ENCODE data around the gene NCKIPSD.

NCKIPSD gene

GRCh38 chr3:48696156-48696555 lies 10.4 kb upstream of the NCKIPSD start:
- DNase-seq, result no peak

- no peak for DNase-seq
These were observed 9.7 kb upstream of the NCKIPSD start for GRCh38 chr3:48695393-48695753.

DNA sequence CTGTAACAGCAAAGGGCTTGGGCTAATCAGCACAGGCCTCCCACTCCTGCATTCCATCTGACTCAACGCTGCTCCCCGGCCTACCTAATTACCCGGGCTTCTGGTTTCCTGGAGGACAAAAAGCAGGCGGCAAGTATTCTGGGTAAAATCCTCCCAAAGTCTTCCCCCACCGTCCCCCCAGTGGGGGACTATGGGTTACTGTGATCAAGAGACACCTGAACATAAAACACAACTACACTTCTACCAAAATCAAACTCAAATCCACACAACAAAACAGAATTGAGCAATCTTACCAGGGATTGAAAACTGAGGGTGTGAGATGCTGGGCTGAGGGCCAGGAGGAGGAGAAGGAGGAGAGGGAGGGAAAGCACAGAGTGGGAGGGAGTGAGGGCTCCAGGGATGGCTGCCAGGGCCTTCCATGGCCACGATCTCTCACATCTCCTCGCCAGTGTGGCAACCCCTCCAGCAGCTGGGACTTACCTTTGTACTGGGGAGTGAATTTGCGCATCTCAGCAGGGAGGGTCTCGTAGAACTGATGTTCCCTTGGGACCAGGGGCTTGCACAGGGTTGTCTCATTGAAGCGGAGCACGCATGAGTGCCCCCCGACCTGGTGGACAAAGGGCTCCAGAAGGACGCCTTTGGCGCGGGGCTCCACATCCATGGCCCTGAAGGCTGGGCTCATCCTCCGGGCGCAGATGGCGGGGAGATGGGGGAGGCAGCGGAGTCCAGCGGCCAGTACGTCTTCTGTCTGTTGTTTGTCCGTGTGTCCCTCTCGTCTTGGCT lies 9.1 kb upstream of the NCKIPSD start:
- DNase-seq, result no peak

DNA sequence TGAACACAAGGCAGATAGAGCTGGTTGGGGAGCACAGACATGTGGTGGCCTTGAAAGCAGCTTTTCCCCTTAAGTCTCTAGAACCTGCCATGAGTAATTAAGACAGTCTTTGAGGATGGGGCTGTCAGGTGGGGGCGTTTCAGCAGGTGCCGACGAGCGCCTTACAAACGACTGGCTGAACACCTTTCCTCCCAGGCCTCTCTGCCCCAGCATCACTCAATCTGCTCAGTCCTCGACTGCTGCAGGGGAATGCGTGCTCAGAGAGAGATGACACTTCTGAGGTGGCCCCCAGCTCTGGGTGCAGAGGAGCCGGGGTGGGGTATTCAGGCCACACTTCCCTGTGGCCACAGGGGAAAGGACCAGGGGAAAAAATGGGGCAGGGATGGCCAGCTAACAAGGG lies 8.1 kb upstream of the NCKIPSD start:
- DNase-seq, result no peak

DNA sequence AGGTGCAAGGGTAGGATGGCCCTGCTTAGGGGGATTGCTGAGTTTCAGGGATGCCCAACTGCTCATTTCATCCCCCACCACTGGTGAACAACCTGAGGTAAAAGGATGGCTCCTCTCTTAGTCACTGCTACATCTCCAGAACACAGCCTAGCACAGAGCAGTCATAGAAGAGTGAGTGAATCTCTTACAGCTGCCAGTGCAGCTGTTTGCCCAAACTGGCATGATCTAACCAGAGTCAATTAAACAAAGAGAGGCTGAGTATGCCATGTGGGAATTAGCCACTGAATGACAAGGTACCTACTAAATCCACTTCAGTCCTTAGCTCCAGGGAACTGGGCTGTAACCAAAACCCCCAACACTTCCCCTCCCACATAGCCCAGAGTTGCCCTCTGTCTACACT lies 6.8 kb upstream of the NCKIPSD start:
- DNase-seq, result no peak

GRCh38 chr3:48690846-48691458 lies 5.2 kb upstream of the NCKIPSD start:
- DNase-seq, result no peak

- no peak for DNase-seq
These were observed 3.7 kb upstream of the NCKIPSD start for GRCh38 chr3:48689384-48689783.

DNA sequence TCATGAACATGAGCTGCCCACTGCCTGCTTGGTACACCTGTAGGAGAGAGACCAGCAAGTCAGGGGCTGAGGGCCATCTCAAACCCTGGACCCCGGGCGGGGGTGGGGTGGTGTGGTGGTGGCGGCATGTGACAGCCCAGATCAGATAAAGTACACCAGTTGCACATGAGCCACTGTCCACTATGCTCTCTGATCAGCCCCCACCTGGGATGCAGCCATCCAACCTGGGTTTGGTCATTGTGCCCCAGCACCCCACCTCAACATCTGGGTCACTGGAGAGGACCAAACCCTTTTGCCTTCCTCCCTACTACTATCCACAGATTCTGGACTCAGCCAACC lies 3.0 kb upstream of the NCKIPSD start:
- no peak for DNase-seq

GRCh38 chr3:48688032-48688736 lies 2.5 kb upstream of the NCKIPSD start:
- no peak for DNase-seq

GRCh38 chr3:48687220-48687678 lies 1.5 kb upstream of the NCKIPSD start:
- DNase-seq, result no peak

DNA sequence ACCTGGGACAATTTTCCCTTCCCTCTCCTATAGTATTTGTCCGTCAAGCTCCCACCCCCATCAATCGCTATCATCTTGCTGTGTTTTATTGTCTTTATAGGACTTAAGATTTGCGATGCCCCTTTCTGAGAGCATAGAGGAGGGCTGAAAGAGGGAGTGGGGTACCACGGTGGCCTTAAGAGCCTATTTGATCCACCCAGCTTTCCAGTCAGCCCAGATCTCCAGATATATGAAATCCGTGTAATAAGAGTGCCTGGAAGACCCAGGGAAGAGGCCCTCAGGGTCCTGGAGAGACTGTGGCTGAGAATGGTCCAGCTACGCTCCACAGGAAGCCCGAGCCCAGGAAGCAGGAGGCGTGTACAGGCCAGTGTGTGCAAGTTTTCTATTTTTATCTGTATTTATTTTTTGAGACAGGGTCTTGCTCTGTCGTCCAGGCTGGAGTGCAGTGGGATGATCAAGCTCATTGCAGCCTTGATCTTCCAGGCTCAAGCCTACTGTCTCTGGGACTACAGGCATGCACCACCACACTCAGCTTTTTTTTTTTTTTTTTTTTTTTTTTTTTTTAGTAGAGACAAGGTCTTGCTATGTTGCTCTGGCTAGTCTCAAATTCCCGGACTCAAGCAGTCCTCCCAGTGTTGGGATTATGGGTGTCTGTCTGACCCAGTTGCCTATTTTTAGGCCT lies 964 bp upstream of the NCKIPSD start:
- no peak for DNase-seq

GRCh38 chr3:48685293-48685602 lies 467 bp downstream of the NCKIPSD start:
- no peak for DNase-seq

GRCh38 chr3:48684480-48685143 lies 1.1 kb downstream of the NCKIPSD start:
- no peak for DNase-seq

DNA sequence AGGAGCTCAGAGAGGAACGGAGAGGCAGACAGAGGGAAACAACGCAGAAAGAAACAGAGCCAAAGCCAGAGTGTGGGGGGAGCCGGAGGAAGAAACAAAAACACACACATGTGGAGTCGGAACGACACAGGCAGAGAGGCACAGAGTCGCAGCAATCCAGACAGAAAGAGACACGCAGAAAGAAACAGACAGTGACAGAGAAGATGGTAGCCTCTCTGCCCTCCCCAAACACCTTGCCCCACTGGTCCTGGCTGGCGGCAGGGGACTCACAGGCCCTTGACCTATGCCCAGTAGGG lies 1.7 kb downstream of the NCKIPSD start:
- no peak for DNase-seq

GRCh38 chr3:48682786-48683185 lies 2.9 kb downstream of the NCKIPSD start:
- DNase-seq, result no peak

DNA sequence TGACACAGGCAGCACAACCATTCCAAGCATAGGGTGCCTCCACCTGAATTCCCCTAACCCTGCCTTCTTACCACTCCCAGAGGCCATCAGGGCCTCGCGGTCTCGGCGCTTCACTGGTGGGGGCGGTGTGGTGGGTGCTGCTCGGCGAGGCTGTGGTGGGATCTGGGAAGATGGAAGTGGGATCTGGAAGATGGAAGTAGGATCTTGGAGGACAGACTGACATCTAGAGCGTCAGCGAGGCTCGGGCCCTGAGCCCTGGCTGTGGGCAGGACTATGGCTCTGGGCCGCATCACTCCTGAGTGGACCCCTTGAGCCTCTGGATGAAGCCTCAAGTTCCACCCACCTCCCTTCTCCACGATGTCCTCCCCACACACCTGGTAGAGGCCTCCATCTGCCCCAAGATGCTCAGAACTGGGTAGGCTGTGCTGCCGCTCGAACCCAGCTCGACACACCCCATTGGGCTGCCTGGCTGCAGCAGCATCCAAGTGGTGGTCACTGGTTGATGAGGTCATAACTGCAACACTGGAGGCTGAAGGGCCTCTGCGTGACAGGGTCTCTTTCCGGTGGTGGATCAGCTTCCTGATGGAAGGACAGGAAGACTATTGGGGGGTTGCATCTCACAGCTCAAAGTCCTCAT lies 3.6 kb downstream of the NCKIPSD start:
- no peak for DNase-seq

DNA sequence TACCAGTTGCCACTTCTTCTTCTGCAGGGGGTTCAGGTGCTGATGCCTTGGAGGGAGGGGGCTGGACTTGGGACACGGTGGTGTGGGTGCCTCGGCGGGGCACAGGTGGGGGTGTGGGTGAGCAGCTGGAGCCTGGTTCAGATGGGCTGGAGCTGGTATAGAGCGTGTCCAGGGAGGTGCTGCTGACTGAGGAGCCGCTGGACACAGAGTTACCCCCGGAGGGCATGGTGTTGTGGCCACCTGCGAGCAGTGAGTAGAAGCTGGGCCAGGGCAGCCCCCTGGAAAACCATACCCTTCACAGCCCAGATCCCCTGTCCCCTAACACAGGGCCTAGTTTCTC lies 4.2 kb downstream of the NCKIPSD start:
- DNase-seq, result no peak

DNA sequence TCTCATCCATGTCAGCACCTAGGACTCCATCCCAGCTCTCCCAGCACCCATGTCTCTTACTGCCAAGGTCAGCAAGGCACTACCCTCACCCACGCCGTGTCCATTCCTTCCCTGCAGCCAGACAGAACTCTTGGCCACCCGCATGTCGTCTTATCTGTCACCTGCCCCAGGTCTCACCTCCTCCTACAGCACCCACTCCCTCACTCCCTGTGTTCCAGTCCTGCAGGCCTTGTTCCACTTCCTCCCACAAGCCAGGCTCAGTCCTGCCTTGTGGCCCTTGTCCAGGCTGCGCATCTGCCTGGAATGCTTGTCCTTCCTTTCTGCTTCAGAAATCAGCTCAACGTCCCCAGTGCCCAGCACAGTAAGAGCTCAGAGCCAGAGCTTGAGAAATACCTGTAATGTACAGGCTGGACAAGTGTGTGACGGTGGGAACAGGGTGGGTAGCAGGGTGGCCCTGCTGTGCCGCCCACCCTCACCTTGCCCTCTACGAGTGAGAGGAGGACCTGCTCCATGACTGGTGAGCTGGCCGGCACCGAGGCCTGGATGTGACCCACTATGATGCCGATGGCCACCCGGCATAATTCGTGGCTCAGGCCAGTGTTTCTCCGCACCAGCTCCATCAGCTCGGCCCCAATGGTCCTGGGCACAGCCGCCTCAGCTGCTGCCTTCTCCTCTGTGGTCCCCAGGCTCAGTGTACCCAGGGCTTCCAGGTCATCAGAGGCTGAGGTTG lies 4.7 kb downstream of the NCKIPSD start:
- DNase-seq, result no peak

- no peak for DNase-seq
These were observed 6.0 kb downstream of the NCKIPSD start for GRCh38 chr3:48679411-48680391.

DNA sequence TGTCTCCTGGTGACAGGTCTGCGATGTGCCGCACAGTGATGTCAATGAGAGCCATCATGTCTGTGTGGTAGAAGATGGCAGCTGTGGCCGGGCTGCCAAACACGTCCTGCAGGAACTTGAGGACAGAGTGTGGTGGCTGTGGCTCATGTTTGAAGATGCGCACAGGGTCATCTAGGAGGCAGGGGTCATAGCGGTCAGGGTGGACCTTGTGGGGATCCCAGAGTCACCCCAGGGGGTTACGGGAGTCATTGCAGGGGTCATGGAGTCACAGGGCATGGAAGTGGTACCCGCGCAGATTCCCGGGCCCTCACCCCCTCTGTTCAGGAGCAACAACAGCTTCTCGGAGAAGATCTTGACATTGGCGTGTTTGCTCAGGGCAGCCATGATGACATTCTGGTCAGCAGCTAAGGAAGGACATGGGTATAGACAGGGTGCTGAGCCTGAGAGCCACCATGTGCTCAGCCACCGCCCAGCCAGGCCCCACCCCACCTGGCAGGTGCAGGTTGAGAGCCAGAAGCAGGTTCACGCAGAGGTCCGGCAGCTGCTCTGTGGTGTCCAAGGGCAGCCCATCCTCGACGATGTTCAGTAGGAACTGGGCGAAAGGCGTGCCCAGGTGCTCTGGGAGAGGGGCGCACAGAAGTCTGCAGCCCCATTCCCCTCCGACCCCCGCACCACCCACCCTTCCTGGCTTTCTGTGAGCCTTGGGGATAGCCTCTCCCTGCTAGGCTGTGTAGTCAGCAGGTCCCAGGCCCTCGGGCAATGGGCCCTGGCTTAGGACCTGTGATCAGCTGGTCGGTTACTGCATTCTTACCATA lies 6.9 kb downstream of the NCKIPSD start:
- DNase-seq, result no peak

Measured in right forelimb (tissue), 1 donor.